K562 (cell line): Measurements from ENCODE around the gene RAI14. TPM values are rescaled to one million over a fixed set of nuclear protein-coding genes. Genes with fewer than 3 reads are reported as not detected.
A peak's percentile ranks its signal among the peaks of the same experiment; 100 is the strongest.

Experiments used
- ARID2 ChIP-seq: fragments of 450-650 bp; IDR thresholded peaks from 2 replicates; pipeline ENCODE4 v1.6.1; 2017; ENCODE audit warnings: antibody characterized with exemption, mild to moderate bottlenecking
- BCL6 ChIP-seq: fragments of 250-450 bp; sonication (Bioruptor Pico); IDR thresholded peaks from 2 replicates; pipeline ENCODE4 v1.4.0; 2020
- BHLHE40 ChIP-seq: IDR thresholded peaks from 2 replicates; pipeline ENCODE4 v1.6.1; 2011; ENCODE audit warnings: low read length, improper control_type of control experiment
- CGGBP1 ChIP-seq: fragments of 250-450 bp; sonication (Bioruptor Pico); IDR thresholded peaks from 2 replicates; pipeline ENCODE4 v1.9.0; 2021; ENCODE audit warnings: mild to moderate bottlenecking
- E2F3 ChIP-seq: fragments of 250-450 bp; sonication (Bioruptor Pico); IDR thresholded peaks from 2 replicates; pipeline ENCODE4 v1.4.0; 2020; ENCODE audit warnings: mild to moderate bottlenecking
- EP400 ChIP-seq: fragments of 450-650 bp; IDR thresholded peaks from 2 replicates; pipeline ENCODE4 v1.6.1; 2017; ENCODE audit warnings: antibody characterized with exemption, mild to moderate bottlenecking, moderate library complexity
- FOXA3 ChIP-seq, 2 experiments: fragments of 450-650 bp in 1 of 2; sonication (generic) in 1 of 2; formaldehyde crosslinking; IDR thresholded peaks in 1 of 2; conservative IDR thresholded peaks in 1 of 2; 2 replicates each; pipeline versions ENCODE4 v1.4.0 to v1.8.0; 2020 to 2022; ENCODE audit warnings: mild to moderate bottlenecking in 2 of 2, missing genetic modification reagents in 1 of 2
- FOXJ2 ChIP-seq: fragments of 200-800 bp; sonication (Bioruptor generic); IDR thresholded peaks from 2 replicates; pipeline ENCODE4 v1.6.1; 2016; ENCODE audit warnings: missing genetic modification characterization, missing compliant biosample characterization
- HDAC2 ChIP-seq: fragments of 450-650 bp; IDR thresholded peaks from 2 replicates; pipeline ENCODE4 v1.6.1; 2016; ENCODE audit warnings: mild to moderate bottlenecking
- HDAC3 ChIP-seq: fragments of 450-650 bp; IDR thresholded peaks from 2 replicates; pipeline ENCODE4 v1.6.1; 2018; ENCODE audit warnings: borderline replicate concordance, mild to moderate bottlenecking, moderate library complexity; ENCODE audit not compliant: partially characterized antibody
- HMBOX1 ChIP-seq: sonication (generic); IDR thresholded peaks from 2 replicates; pipeline ENCODE4 v1.6.1; 2016
- KLF10 ChIP-seq: fragments of 250-450 bp; sonication (Bioruptor Pico); IDR thresholded peaks from 2 replicates; pipeline ENCODE4 v1.6.1; 2021; ENCODE audit warnings: matching md5 sums
- MCM7 ChIP-seq, 2 experiments: fragments of 450-650 bp; IDR thresholded peaks; 2 replicates each; pipeline ENCODE4 v1.6.1; 2016 to 2018
- PCBP1 ChIP-seq: fragments of 200-400 bp; formaldehyde crosslinking; IDR thresholded peaks from 2 replicates; pipeline ENCODE4 v1.6.1; 2018; ENCODE audit warnings: mild to moderate bottlenecking, low read depth, low read length; ENCODE audit not compliant: poor library complexity, severe bottlenecking
- PHF20 ChIP-seq: fragments of 450-650 bp; IDR thresholded peaks from 2 replicates; pipeline ENCODE4 v1.6.1; 2018; ENCODE audit not compliant: partially characterized antibody
- RNF2 ChIP-seq: sonication (generic); IDR thresholded peaks from 2 replicates; pipeline ENCODE4 v1.6.1; 2016
- SMARCA4 ChIP-seq: fragments of 450-650 bp; IDR thresholded peaks from 2 replicates; pipeline ENCODE4 v1.6.1; 2016
- SOX6 ChIP-seq: fragments of 450-650 bp; IDR thresholded peaks from 2 replicates; pipeline ENCODE4 v1.6.1; 2014; ENCODE audit warnings: mild to moderate bottlenecking
- SRSF7 ChIP-seq: fragments of 200-400 bp; formaldehyde crosslinking; optimal IDR thresholded peaks from 2 replicates; pipeline ENCODE3; 2017; ENCODE audit warnings: mild to moderate bottlenecking, low read depth, low read length
- TBL1XR1 ChIP-seq, 2 experiments: IDR thresholded peaks; 2 replicates each; pipeline ENCODE4 v1.6.1; 2012; ENCODE audit warnings: improper control_type of control experiment in 2 of 2, low read length in 2 of 2, mild to moderate bottlenecking in 1 of 2
- ZBED1 ChIP-seq: IDR thresholded peaks from 2 replicates; pipeline ENCODE4 v1.6.1; 2014
- ZBTB11 ChIP-seq, 3 experiments: fragments of 200-800 bp in 1 of 3; fragments of 250-450 bp in 1 of 3; fragments of 450-650 bp in 1 of 3; sonication (Bioruptor Pico) in 1 of 3; sonication (Bioruptor generic) in 1 of 3; formaldehyde crosslinking in 1 of 3; IDR thresholded peaks; 2 replicates each; pipeline versions ENCODE4 v1.6.1 to v1.8.0; 2016 to 2022; ENCODE audit warnings: mild to moderate bottlenecking in 2 of 3, missing genetic modification characterization in 2 of 3, missing compliant biosample characterization in 1 of 3, moderate library complexity in 1 of 3
- ZNF174 ChIP-seq: fragments of 250-450 bp; sonication (Bioruptor Pico); IDR thresholded peaks from 2 replicates; pipeline ENCODE4 v1.4.0; 2020; ENCODE audit warnings: mild to moderate bottlenecking
- ZNF217 ChIP-seq: sonication (generic); formaldehyde crosslinking; IDR thresholded peaks from 2 replicates; pipeline ENCODE4 v1.8.0; 2022; ENCODE audit warnings: mild to moderate bottlenecking, missing genetic modification reagents
- ZNF3 ChIP-seq: fragments of 250-450 bp; sonication (Bioruptor Pico); IDR thresholded peaks from 2 replicates; pipeline ENCODE4 v1.5.0; 2021; ENCODE audit warnings: mild to moderate bottlenecking, moderate library complexity
- ZNF584 ChIP-seq: fragments of 200-800 bp; sonication (Bioruptor generic); IDR thresholded peaks from 2 replicates; pipeline ENCODE4 v1.6.1; 2016; ENCODE audit warnings: low read depth, mild to moderate bottlenecking, missing genetic modification characterization, missing compliant biosample characterization
- polyA plus RNA-seq, 8 experiments: library from polyadenylated mRNA; depleted of rRNA in 4 of 8; stranded (reverse) in 5 of 8; unstranded in 3 of 8; fragments of >200 nt; fragmentation: Nextera tagmentation in 2 of 8; fragmentation: Illumina TruSeq in 1 of 8; extraction: Ambion mirVana in 2 of 8; extraction: Trizol in 1 of 8; gene quantifications; 2 replicates each; pipeline versions ENCODE4 v1.2.1 to v1.2.3, GENCODE V29; 2011 to 2014; ENCODE audit warnings: inconsistent platforms in 1 of 8, missing spikeins in 1 of 8
- total RNA-seq, 7 experiments: library from RNA; depleted of rRNA in 6 of 7; stranded (reverse); fragments of >200 nt in 6 of 7; fragmentation: Illumina TruSeq in 2 of 7; extraction: Trizol in 2 of 7; gene quantifications; 2 replicates each; pipeline versions ENCODE4 v1.2.1 to v1.2.3, GENCODE V29; 2011 to 2021; ENCODE audit warnings: low replicate concordance in 1 of 7
- TF ChIP-seq, protein P1 (sequence below): sonication (generic); formaldehyde crosslinking; IDR thresholded peaks from 2 replicates; pipeline ENCODE4 v1.9.0; 2022; ENCODE audit warnings: mild to moderate bottlenecking, missing genetic modification reagents

The RAI14 gene
- total and polyA plus RNA-seq, 9 of the 15 experiments (the other 6 are each of a cell fraction or from before 2014, with no cell fraction given) = 11.3 to 82.5 (median 34.8) TPM

DNA sequence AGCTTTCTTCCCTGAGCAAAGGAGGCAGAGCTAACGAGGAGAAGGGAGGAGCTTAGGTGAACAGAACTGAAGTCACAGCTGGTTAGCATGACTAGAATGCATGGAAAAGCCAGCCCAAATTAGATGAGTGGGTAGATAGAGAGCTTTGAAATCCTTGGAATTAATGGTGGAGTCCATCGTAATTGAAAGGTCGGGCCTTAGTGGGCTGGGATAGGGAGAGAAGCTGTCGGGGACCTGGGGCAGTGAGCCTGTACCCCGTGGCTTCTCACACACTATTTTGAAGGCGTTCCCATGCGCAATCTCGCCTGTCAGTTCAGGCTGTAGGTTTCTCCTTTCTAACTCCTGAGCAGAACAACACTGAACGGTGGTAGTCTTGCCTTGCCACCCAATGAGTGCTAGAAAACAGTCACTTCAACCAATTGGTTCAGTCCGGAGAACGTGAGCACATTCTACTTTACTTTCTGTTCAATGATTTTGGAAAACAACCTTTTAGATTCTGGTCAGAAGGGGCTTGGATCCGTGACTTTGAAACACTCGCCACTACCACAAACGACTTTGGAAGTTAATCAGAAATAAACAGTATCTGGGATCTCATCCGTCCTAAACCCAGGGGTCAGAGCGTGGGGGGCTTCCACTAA, 655 bp upstream of the RAI14 start (continued):
- TF ChIP-seq HMBOX1 = peak; percentile 87
- TF ChIP-seq ZBTB11 (CRISPR knock-in tag; IDR thresholded peaks at IDR 0.05) = no peak
- TF ChIP-seq ZNF3 (CRISPR knock-in tag) = no peak
- no peak for TF ChIP-seq ZNF174 (CRISPR knock-in tag)
- 0 out of 2 replicates have a peak, but pooled peaks have one; percentile 31 for TF ChIP-seq SMARCA4
- TF ChIP-seq E2F3 (CRISPR knock-in tag) = no peak
- TF ChIP-seq ZBED1 = no peak
- no peak for TF ChIP-seq TBL1XR1 (IDR thresholded peaks at IDR 0.05; ENCODE audit: low read length in 2 of 2)
- no peak for TF ChIP-seq HDAC3
- TF ChIP-seq BHLHE40 = 0 out of 2 replicates have a peak, but pooled peaks have one; percentile 30
- peak in 1 of 2 experiments; percentile 44; a peak in 1 of 4 replicates for TF ChIP-seq FOXA3 (CRISPR knock-in tag; conservative IDR thresholded peaks at IDR 0.05 in 1 of 2, IDR thresholded peaks at IDR 0.05 in 1 of 2)
- TF ChIP-seq, protein P1, sequence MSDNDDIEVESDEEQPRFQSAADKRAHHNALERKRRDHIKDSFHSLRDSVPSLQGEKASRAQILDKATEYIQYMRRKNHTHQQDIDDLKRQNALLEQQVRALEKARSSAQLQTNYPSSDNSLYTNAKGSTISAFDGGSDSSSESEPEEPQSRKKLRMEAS (CRISPR knock-in tag) = no peak
- TF ChIP-seq SOX6 = 0 out of 2 replicates have a peak, but pooled peaks have one; percentile 6
- TF ChIP-seq KLF10 (CRISPR knock-in tag) = no peak
- no peak for TF ChIP-seq MCM7 (IDR thresholded peaks at IDR 0.05)
- TF ChIP-seq ZNF217 (CRISPR knock-in tag) = no peak
- TF ChIP-seq FOXJ2 (tag) = no peak
- TF ChIP-seq ZNF584 (CRISPR knock-in tag) = no peak
- no peak for TF ChIP-seq PHF20
- TF ChIP-seq CGGBP1 (CRISPR knock-in tag) = no peak
- 0 out of 2 replicates have a peak, but pooled peaks have one; percentile 26 for TF ChIP-seq RNF2
- peak; percentile 44; the same call in 1 of the 2 replicates for TF ChIP-seq EP400
- no peak for TF ChIP-seq PCBP1
- 0 out of 2 replicates have a peak, but pooled peaks have one; percentile 34 for TF ChIP-seq HDAC2
- no peak for TF ChIP-seq ARID2
- TF ChIP-seq BCL6 = no peak
- TF ChIP-seq SRSF7 = no peak
